HepG2 (cell line): ENCODE measurements around the gene ZNF547. TPM values are rescaled to one million over a fixed set of nuclear protein-coding genes. Genes with fewer than 3 reads are reported as not detected.

ENCODE experiments used
- ERF ChIP-seq: IDR thresholded peaks from 2 replicates; pipeline ENCODE4 v1.6.1; 2018; ENCODE audit warnings: missing biosample characterization, missing genetic modification reagents
- HNF4A ChIP-seq: sonication (generic); formaldehyde crosslinking; IDR thresholded peaks from 2 replicates; pipeline ENCODE4 v1.4.0; 2020; ENCODE audit warnings: missing genetic modification reagents
- IRF2 ChIP-seq: IDR thresholded peaks from 2 replicates; pipeline ENCODE4 v1.6.1; 2018; ENCODE audit warnings: missing genetic modification reagents, missing compliant biosample characterization
- ISL2 ChIP-seq: sonication (generic); formaldehyde crosslinking; IDR thresholded peaks from 2 replicates; pipeline ENCODE4 v1.5.0; 2020; ENCODE audit warnings: missing genetic modification reagents
- JARID2 ChIP-seq: sonication (generic); formaldehyde crosslinking; IDR thresholded peaks from 2 replicates; pipeline ENCODE4 v1.8.1; 2023; ENCODE audit warnings: missing genetic modification reagents, inconsistent platforms; ENCODE audit not compliant: insufficient replicate concordance
- KLF6 ChIP-seq: IDR thresholded peaks from 2 replicates; pipeline ENCODE4 v1.8.0; 2016; ENCODE audit warnings: missing biosample characterization, missing genetic modification reagents
- MED8 ChIP-seq: sonication (generic); formaldehyde crosslinking; IDR thresholded peaks from 2 replicates; pipeline ENCODE4 v1.8.1; 2023; ENCODE audit warnings: mild to moderate bottlenecking, missing genetic modification reagents; ENCODE audit not compliant: insufficient replicate concordance
- NFYB ChIP-seq: sonication (generic); formaldehyde crosslinking; IDR thresholded peaks from 2 replicates; pipeline ENCODE4 v1.4.0; 2020; ENCODE audit warnings: missing genetic modification reagents
- RBFOX2 ChIP-seq: fragments of 200-400 bp; formaldehyde crosslinking; IDR thresholded peaks from 2 replicates; pipeline ENCODE4 v1.6.1; 2017; ENCODE audit warnings: low read depth, mild to moderate bottlenecking, low read length
- RXRB ChIP-seq: IDR thresholded peaks from 2 replicates; pipeline ENCODE4 v1.6.1; 2016; ENCODE audit warnings: borderline replicate concordance, missing genetic modification reagents, missing compliant biosample characterization
- SALL1 ChIP-seq: sonication (generic); formaldehyde crosslinking; IDR thresholded peaks from 2 replicates; pipeline ENCODE4 v1.8.0; 2022; ENCODE audit warnings: mild to moderate bottlenecking, missing genetic modification reagents
- SIN3B ChIP-seq: fragments of 150-350 bp; IDR thresholded peaks from 2 replicates; pipeline ENCODE4 v1.6.1; 2014; ENCODE audit warnings: low read length
- SP1 ChIP-seq, 2 experiments: fragments of 450-650 bp in 1 of 2; sonication (generic) in 1 of 2; formaldehyde crosslinking in 1 of 2; IDR thresholded peaks; 2 replicates each; pipeline versions ENCODE4 v1.4.0 to v1.6.1; 2016 to 2020; ENCODE audit warnings: missing genetic modification reagents in 1 of 2
- SP2 ChIP-seq: sonication (generic); formaldehyde crosslinking; IDR thresholded peaks from 2 replicates; pipeline ENCODE4 v1.5.1; 2020; ENCODE audit warnings: mild to moderate bottlenecking, missing genetic modification reagents
- SP5 ChIP-seq: IDR thresholded peaks from 2 replicates; pipeline ENCODE4 v1.6.1; 2016; ENCODE audit warnings: low read depth, borderline replicate concordance
- ZNF101 ChIP-seq: sonication (generic); formaldehyde crosslinking; IDR thresholded peaks from 2 replicates; pipeline ENCODE4 v1.4.0; 2020; ENCODE audit warnings: mild to moderate bottlenecking, low read depth, missing genetic modification reagents, borderline replicate concordance
- ZNF138 ChIP-seq: sonication (generic); formaldehyde crosslinking; IDR thresholded peaks from 2 replicates; pipeline ENCODE4 v1.5.0; 2020; ENCODE audit warnings: mild to moderate bottlenecking, low read depth, missing genetic modification reagents
- ZNF30 ChIP-seq: sonication (generic); formaldehyde crosslinking; IDR thresholded peaks from 2 replicates; pipeline ENCODE4 v1.5.0; 2020; ENCODE audit warnings: mild to moderate bottlenecking, missing genetic modification reagents
- ZNF616 ChIP-seq: sonication (generic); formaldehyde crosslinking; IDR thresholded peaks from 2 replicates; pipeline ENCODE4 v1.5.0; 2020; ENCODE audit warnings: low read depth, mild to moderate bottlenecking, missing genetic modification reagents
- ZNF772 ChIP-seq: sonication (generic); formaldehyde crosslinking; IDR thresholded peaks from 2 replicates; pipeline ENCODE4 v1.5.0; 2020; ENCODE audit warnings: mild to moderate bottlenecking, missing genetic modification reagents
- ZNF788 ChIP-seq: sonication (generic); formaldehyde crosslinking; IDR thresholded peaks from 2 replicates; pipeline ENCODE4 v1.5.0; 2020; ENCODE audit warnings: mild to moderate bottlenecking, missing genetic modification reagents, borderline replicate concordance
- polyA plus RNA-seq, 8 experiments: library from polyadenylated mRNA; depleted of rRNA in 3 of 8; stranded (reverse) in 7 of 8; unstranded in 1 of 8; fragments of >200 nt; fragmentation: Illumina TruSeq in 4 of 8; extraction: Trizol in 4 of 8; gene quantifications; 2 replicates each; pipeline versions ENCODE4 v1.2.1 to v1.2.3, GENCODE V29; 2011 to 2016; ENCODE audit warnings: low read depth in 4 of 8, missing spikeins in 1 of 8, mixed read lengths in 1 of 8; ENCODE audit not compliant: insufficient read depth in 1 of 8
- total RNA-seq, 5 experiments: library from RNA; depleted of rRNA; stranded (reverse); fragments of >200 nt; fragmentation: Illumina TruSeq; extraction: Trizol; gene quantifications; 2 replicates each; pipeline ENCODE4 v1.2.3, GENCODE V29; 2016; ENCODE audit warnings: low read depth in 1 of 5
- TF ChIP-seq, protein P1 (sequence below): sonication (generic); formaldehyde crosslinking; IDR thresholded peaks from 2 replicates; pipeline ENCODE4 v1.4.0; 2020; ENCODE audit warnings: missing genetic modification reagents, mild to moderate bottlenecking, borderline replicate concordance
- TF ChIP-seq, protein P2 (sequence below): sonication (generic); formaldehyde crosslinking; IDR thresholded peaks from 2 replicates; pipeline ENCODE4 v1.5.0; 2020; ENCODE audit warnings: mild to moderate bottlenecking, missing genetic modification reagents, borderline replicate concordance
- TF ChIP-seq, protein P3 (sequence below): sonication (generic); formaldehyde crosslinking; IDR thresholded peaks from 2 replicates; pipeline ENCODE4 v1.8.1; 2023; ENCODE audit warnings: mild to moderate bottlenecking, missing genetic modification reagents, borderline replicate concordance
- TF ChIP-seq, protein P4 (sequence below): sonication (generic); formaldehyde crosslinking; IDR thresholded peaks from 2 replicates; pipeline ENCODE4 v1.4.0; 2020; ENCODE audit warnings: mild to moderate bottlenecking, missing genetic modification reagents

The ZNF547 gene
- total and polyA plus RNA-seq, 2 of the 13 experiments (the other 11 are each of a cell fraction or from before 2014, with no cell fraction given) = 2.0 to 2.6 TPM

DNA sequence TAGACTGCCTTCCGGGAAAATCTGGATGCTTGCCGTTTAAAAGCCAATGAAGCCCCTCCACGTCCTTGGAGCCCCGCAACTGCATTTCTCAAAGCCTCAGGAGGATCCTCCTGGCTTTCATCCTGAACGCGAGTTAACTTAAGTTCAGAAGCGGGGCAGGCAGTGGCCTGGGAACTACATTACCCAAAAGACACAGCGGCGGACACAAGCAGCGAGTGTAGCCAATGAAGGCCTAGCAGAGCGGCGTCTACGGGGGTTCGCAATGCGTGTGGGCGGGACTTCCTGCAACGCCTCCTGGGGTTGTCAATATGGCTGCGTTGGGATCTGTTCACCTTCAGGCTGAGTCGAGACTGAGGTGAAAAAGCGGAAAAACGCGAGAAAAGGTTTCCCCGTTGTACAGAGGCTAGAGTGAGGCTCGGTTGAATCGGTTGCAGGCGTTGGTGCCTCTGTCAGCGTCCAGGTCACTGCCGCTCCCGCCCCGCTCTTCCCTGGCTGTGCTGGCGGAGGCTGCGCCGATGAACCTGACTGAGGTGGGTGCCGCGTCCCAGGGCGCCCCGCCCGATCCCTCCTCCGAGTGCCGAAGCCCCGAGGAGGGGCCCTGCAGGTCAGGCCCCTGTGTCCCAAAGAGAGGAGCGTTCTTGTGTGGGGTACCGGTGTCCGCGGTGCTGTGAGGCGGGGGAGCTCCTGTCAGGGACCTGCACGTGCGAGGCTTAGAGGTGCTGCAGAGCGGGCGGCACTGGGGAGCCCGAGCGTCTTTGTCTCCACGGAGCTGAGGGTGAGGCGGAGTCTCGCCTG, 47.7 kb downstream of the ZNF547 start, which contains the start of gene ZNF17 (continued):
- TF ChIP-seq, protein P1, sequence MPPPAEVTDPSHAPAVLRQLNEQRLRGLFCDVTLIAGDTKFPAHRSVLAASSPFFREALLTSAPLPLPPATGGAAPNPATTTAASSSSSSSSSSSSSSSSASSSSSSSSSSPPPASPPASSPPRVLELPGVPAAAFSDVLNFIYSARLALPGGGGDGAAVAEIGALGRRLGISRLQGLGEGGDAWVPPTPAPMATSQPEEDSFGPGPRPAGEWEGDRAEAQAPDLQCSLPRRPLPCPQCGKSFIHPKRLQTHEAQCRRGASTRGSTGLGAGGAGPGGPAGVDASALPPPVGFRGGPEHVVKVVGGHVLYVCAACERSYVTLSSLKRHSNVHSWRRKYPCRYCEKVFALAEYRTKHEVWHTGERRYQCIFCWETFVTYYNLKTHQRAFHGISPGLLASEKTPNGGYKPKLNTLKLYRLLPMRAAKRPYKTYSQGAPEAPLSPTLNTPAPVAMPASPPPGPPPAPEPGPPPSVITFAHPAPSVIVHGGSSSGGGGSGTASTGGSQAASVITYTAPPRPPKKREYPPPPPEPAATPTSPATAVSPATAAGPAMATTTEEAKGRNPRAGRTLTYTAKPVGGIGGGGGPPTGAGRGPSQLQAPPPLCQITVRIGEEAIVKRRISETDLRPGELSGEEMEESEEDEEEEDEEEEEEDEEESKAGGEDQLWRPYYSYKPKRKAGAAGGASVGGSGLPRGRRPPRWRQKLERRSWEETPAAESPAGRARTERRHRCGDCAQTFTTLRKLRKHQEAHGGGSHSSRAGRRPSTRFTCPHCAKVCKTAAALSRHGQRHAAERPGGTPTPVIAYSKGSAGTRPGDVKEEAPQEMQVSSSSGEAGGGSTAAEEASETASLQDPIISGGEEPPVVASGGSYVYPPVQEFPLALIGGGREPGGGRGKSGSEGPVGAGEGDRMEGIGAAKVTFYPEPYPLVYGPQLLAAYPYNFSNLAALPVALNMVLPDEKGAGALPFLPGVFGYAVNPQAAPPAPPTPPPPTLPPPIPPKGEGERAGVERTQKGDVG (CRISPR knock-in tag) = peak; percentile 80; the same call in 1 of the 2 replicates
- TF ChIP-seq IRF2 (CRISPR knock-in tag) = peak; percentile 93
- 0 out of 2 replicates have a peak, but pooled peaks have one; percentile 40 for TF ChIP-seq ISL2 (CRISPR knock-in tag)
- no peak for TF ChIP-seq SP1 (IDR thresholded peaks at IDR 0.05)
- TF ChIP-seq SP1 (CRISPR knock-in tag; IDR thresholded peaks at IDR 0.05) = peak; percentile 49
- TF ChIP-seq HNF4A = no peak
- peak; percentile 94 for TF ChIP-seq NFYB (CRISPR knock-in tag)
- TF ChIP-seq ZNF616 (CRISPR knock-in tag) = no peak
- TF ChIP-seq, protein P2, sequence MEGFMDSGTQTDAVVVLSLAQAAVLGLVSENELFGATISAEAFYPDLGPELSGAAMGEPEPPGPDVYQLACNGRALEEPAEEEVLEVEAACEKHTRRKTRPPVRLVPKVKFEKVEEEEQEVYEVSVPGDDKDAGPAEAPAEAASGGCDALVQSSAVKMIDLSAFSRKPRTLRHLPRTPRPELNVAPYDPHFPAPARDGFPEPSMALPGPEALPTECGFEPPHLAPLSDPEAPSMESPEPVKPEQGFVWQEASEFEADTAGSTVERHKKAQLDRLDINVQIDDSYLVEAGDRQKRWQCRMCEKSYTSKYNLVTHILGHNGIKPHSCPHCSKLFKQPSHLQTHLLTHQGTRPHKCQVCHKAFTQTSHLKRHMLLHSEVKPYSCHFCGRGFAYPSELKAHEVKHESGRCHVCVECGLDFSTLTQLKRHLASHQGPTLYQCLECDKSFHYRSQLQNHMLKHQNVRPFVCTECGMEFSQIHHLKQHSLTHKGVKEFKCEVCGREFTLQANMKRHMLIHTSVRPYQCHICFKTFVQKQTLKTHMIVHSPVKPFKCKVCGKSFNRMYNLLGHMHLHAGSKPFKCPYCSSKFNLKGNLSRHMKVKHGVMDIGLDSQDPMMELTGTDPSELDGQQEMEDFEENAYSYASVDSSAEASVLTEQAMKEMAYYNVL (CRISPR knock-in tag) = peak; percentile 44; the same call in 1 of the 2 replicates
- peak; percentile 98 for TF ChIP-seq SP2
- 0 out of 2 replicates have a peak, but pooled peaks have one; percentile 44 for TF ChIP-seq RXRB (CRISPR knock-in tag)
- no peak for TF ChIP-seq ZNF30 (CRISPR knock-in tag)
- 0 out of 2 replicates have a peak, but pooled peaks have one; percentile 60 for TF ChIP-seq ERF
- 0 out of 2 replicates have a peak, but pooled peaks have one; percentile 23 for TF ChIP-seq SP5 (CRISPR knock-in tag)
- TF ChIP-seq, protein P3, sequence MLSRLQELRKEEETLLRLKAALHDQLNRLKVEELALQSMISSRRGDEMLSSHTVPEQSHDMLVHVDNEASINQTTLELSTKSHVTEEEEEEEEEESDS = no peak
- TF ChIP-seq ZNF788 (CRISPR knock-in tag) = 0 out of 2 replicates have a peak, but pooled peaks have one; percentile 74
- TF ChIP-seq JARID2 (CRISPR knock-in tag) = no peak
- TF ChIP-seq ZNF138 (CRISPR knock-in tag) = peak; percentile 50; the same call in 1 of the 2 replicates
- TF ChIP-seq KLF6 (CRISPR knock-in tag) = 0 out of 2 replicates have a peak, but pooled peaks have one; percentile 24
- peak; percentile 59 for TF ChIP-seq MED8 (CRISPR knock-in tag)
- TF ChIP-seq RBFOX2 = peak; percentile 46; the same call in 1 of the 2 replicates
- TF ChIP-seq SIN3B = peak; percentile 93
- peak; percentile 65 for TF ChIP-seq SALL1 (CRISPR knock-in tag)
- TF ChIP-seq ZNF772 (CRISPR knock-in tag) = peak; percentile 83; the same call in 1 of the 2 replicates
- TF ChIP-seq, protein P4, sequence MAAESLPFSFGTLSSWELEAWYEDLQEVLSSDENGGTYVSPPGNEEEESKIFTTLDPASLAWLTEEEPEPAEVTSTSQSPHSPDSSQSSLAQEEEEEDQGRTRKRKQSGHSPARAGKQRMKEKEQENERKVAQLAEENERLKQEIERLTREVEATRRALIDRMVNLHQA (CRISPR knock-in tag) = no peak
- no peak for TF ChIP-seq ZNF101 (CRISPR knock-in tag)
